Psoas muscle (tissue), 8 donors: ENCODE data around the gene ATOH1. TPM values are rescaled to one million over a fixed set of nuclear protein-coding genes. Genes with fewer than 3 reads are reported as not detected.

Source experiments
- ATAC-seq, 4 donors: fragments of 200-7000 bp; cut with Tn5 transposase; one replicate each; pipeline ENCODE4 v1.9.1; 2020; ENCODE audit warnings: moderate library complexity in 3 of 4, mild to moderate bottlenecking in 2 of 4
- DNase-seq, 2 donors: peaks; one replicate each; pipeline ENCODE4 v3.0.0-alpha.2; 2020
- H3K27ac ChIP-seq: fragments of 200-600 bp; one replicate; pipeline ENCODE4 v1.8.0; 2022
- H3K27me3 ChIP-seq, 3 donors: fragments of 200-600 bp in 1 of 3; one replicate each; pipeline versions ENCODE4 v1.6.1 to v1.8.0; 2013 to 2022; ENCODE audit warnings: low read length in 2 of 3, mild to moderate bottlenecking in 2 of 3, moderate library complexity in 1 of 3; ENCODE audit not compliant: insufficient read depth in 3 of 3
- H3K36me3 ChIP-seq, 2 donors: fragments of 200-600 bp in 1 of 2; one replicate each; pipeline versions ENCODE4 v1.6.1 to v1.8.0; 2013 to 2022; ENCODE audit warnings: low read depth in 1 of 2, mild to moderate bottlenecking in 1 of 2, moderate library complexity in 1 of 2; ENCODE audit not compliant: insufficient read depth in 1 of 2
- H3K4me1 ChIP-seq: fragments of 200-600 bp; one replicate; pipeline ENCODE4 v1.8.0; 2022
- H3K4me3 ChIP-seq: fragments of 200-600 bp; one replicate; pipeline ENCODE4 v1.8.0; 2022; ENCODE audit warnings: mild to moderate bottlenecking
- H3K9me3 ChIP-seq: fragments of 200-600 bp; one replicate; pipeline ENCODE4 v1.8.0; 2022
- CTCF ChIP-seq: fragments of 200-600 bp; IDR thresholded peaks from one replicate; pipeline ENCODE4 v1.8.0; 2022; ENCODE audit warnings: antibody characterized with exemption
- WGBS, 3 donors: extraction: QIAGEN DNeasy Blood & Tissue Kit; methylation state at CpG; one replicate each; pipeline versions ENCODE4 v1.1.6 to v1.1.7; 2013; 5-methylcytosine and 5-hydroxymethylcytosine counted together
- intact Hi-C, 2 donors: fragments of 100-400 bp; cut with DNase I; formaldehyde crosslinking; loops; one replicate each; pipeline versions ENCODE4 v1.11.0 to v1.14.2; 2022
- polyA plus RNA-seq, 3 donors: library from polyadenylated mRNA; stranded (reverse); fragments of 200-250 nt; gene quantifications; one replicate each; pipeline ENCODE4 v1.2.3, GENCODE V29; 2013
- total RNA-seq, 4 donors: library from RNA; stranded (reverse); fragmentation: NEBNext Ultra II Directional in 2 of 4; extraction: Animal tissue kit (Norgen Biotek cat#: 25700) in 2 of 4; gene quantifications; one replicate each; pipeline versions ENCODE4 v1.2.1 to v1.2.4, GENCODE V29; 2021 to 2023
- donor health status: healthy with polysubstance abuse.
- donor health status: DM: no; HTN: no; CAD: no; lungs with moderate emphysema.
- donor health status: Bipolar disorder and iron deficiency.
- donor health status: healthy.
- donor health status: DM: yes; HTN: yes; CAD: no.
- donor health status: DM: no; HTN: no; CAD: no.
- donor health status: DM: no; HTN: no; CAD: no.
- donor health status: DM: yes; HTN: yes; CAD: no.

The ATOH1 gene
- total and polyA plus RNA-seq, 7 donors = not detected

GRCh38 chr4:93825551-93826216 is 2.9 kb upstream of the ATOH1 start:
- TF ChIP-seq CTCF = no peak
- Histone ChIP-seq H3K27ac (no peak overlapping the region), H3K27me3 (peaks cover 8 to 61% (median 20%) of the 10 kb centered on the region in 3 donors), H3K36me3 (no peaks in the 10 kb centered on the region), H3K9me3 (no peaks in the 10 kb centered on the region), H3K4me1 (peaks cover 4% of the 10 kb centered on the region), H3K4me3 (no peak overlapping the region)
- DNase-seq = no peak
- 24 to 32% (median 25%) methylated on average over 4 of the region's 4 CpGs for WGBS, 3 donors
- ATAC-seq = no peak
- intact Hi-C loops = no loop called here

GRCh38 chr4:93827272-93827947 is 1.1 kb upstream of the ATOH1 start:
- TF ChIP-seq CTCF = no peak
- ATAC-seq (peak in 1 of 4 donors; percentile 33), DNase-seq (no peak)
- H3K27me3 ChIP-seq = peaks cover 9 to 79% (median 27%) of the 10 kb centered on the region in 3 donors
- H3K36me3 ChIP-seq = no peaks in the 10 kb centered on the region
- no peak overlapping the region for H3K27ac ChIP-seq
- H3K4me3 ChIP-seq = peak overlapping the region; percentile 48
- H3K9me3 ChIP-seq = no peaks in the 10 kb centered on the region
- H3K4me1 ChIP-seq = peaks cover 4% of the 10 kb centered on the region
- 2 to 3% (median 2%) methylated on average over 25 to 26 of the region's 26 CpGs for WGBS, 3 donors
- intact Hi-C loops = no loop called here

DNA sequence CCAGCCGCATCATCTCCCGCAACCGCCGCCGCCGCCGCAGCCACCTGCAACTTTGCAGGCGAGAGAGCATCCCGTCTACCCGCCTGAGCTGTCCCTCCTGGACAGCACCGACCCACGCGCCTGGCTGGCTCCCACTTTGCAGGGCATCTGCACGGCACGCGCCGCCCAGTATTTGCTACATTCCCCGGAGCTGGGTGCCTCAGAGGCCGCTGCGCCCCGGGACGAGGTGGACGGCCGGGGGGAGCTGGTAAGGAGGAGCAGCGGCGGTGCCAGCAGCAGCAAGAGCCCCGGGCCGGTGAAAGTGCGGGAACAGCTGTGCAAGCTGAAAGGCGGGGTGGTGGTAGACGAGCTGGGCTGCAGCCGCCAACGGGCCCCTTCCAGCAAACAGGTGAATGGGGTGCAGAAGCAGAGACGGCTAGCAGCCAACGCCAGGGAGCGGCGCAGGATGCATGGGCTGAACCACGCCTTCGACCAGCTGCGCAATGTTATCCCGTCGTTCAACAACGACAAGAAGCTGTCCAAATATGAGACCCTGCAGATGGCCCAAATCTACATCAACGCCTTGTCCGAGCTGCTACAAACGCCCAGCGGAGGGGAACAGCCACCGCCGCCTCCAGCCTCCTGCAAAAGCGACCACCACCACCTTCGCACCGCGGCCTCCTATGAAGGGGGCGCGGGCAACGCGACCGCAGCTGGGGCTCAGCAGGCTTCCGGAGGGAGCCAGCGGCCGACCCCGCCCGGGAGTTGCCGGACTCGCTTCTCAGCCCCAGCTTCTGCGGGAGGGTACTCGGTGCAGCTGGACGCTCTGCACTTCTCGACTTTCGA is 654 bp downstream of the ATOH1 start:
- TF ChIP-seq CTCF = no peak
- peak in 1 of 2 donors; percentile 50 for DNase-seq

DNA sequence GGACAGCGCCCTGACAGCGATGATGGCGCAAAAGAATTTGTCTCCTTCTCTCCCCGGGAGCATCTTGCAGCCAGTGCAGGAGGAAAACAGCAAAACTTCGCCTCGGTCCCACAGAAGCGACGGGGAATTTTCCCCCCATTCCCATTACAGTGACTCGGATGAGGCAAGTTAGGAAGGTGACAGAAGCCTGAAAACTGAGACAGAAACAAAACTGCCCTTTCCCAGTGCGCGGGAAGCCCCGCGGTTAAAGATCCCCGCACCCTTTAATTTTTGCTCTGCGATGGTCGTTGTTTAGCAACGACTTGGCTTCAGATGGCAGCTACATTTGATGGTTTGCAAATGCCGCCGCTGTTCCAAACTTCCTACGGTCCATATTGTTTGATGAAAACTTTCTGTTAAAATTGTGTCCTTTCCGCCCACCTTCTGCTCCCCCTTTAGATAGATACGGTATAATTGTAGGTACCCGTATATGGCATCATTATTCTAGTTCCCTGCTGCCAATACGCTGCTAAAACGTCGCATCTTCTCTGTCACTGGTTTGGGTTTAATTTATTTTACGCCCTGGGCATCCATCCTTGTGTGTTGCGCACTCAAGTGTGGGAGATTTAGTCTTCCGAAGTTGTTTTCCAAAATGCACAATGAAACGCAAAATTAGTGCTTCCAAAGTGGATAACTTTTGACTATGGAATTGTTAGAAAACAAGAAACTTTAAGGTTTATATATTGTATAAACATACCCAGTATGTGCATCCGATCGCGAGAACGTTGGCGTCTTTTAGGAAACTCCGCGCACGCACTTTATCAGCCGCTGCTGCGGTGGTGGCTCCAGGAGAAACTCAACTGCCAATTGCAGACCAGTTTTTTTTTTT is 1.5 kb downstream of the ATOH1 start:
- DNase-seq (no peak), ATAC-seq (no peak)
- Histone ChIP-seq H3K4me1 (peaks cover 4% of the 10 kb centered on the region), H3K36me3 (no peaks in the 10 kb centered on the region), H3K27ac (no peak overlapping the region), H3K9me3 (no peaks in the 10 kb centered on the region), H3K4me3 (peak overlapping the region; percentile 48), H3K27me3 (peaks cover 9 to 97% (median 36%) of the 10 kb centered on the region in 3 donors)
- intact Hi-C loops = no loop called here
- 9 to 10% (median 10%) methylated on average over 40 of the region's 40 CpGs for WGBS, 3 donors
- no peak for TF ChIP-seq CTCF

More for the DNA sequence above, 654 bp downstream of the ATOH1 start:
- Histone ChIP-seq H3K4me3 (peak overlapping the region; percentile 48), H3K27ac (no peak overlapping the region), H3K36me3 (no peaks in the 10 kb centered on the region), H3K27me3 (peaks cover 9 to 96% (median 28%) of the 10 kb centered on the region in 3 donors), H3K9me3 (no peaks in the 10 kb centered on the region), H3K4me1 (peaks cover 4% of the 10 kb centered on the region)
- intact Hi-C loops = no loop called here
- ATAC-seq = no peak
- WGBS, 3 donors = 1% methylated on average over 66 to 70 of the region's 70 CpGs
